IMR-90 (cell line): Measurements from ENCODE around the gene AATF. TPM values are rescaled to one million over a fixed set of nuclear protein-coding genes. Genes with fewer than 3 reads are reported as not detected.

Experiments used
- ATAC-seq: fragments of 200-7000 bp; cut with Tn5 transposase; 2 replicates; pipeline ENCODE4 v1.9.1; 2020; ENCODE audit warnings: low read depth, mild to moderate bottlenecking, moderate library complexity
- BruUV-seq: library from RNA; stranded (reverse); fragments of 400-500 nt; replicated peaks from 2 replicates; lab custom pipeline; 2021; lab: Mats Ljungman, UMichigan
- CTCF ChIA-PET: fragments of 300-600 bp; formaldehyde crosslinking; extraction: SDS; loops from one replicate; lab custom pipeline; 2021; ENCODE audit warnings: antibody characterized with exemption; lab: Yijun Ruan, JAX
- POLR2A ChIA-PET: fragments of 300-600 bp; sonication (Branson Sonifier 250); formaldehyde crosslinking; loops from one replicate; lab custom pipeline; 2022; ENCODE audit warnings: antibody characterized with exemption; ENCODE audit not compliant: unreplicated experiment; lab: Charles Lee
- DNase-seq: peaks from one replicate; pipeline ENCODE4 v3.0.0; 2013
- H2AFZ ChIP-seq: replicated peaks from 2 replicates; pipeline ENCODE3; 2013; ENCODE audit warnings: low read length, mild to moderate bottlenecking; ENCODE audit not compliant: poor library complexity
- H2AK5ac ChIP-seq: 2 replicates; pipeline ENCODE4 v1.6.1; 2013; ENCODE audit warnings: low read depth, low read length, inconsistent platforms
- H2AK9ac ChIP-seq: replicated peaks from 2 replicates; pipeline ENCODE3; 2013; ENCODE audit warnings: mild to moderate bottlenecking, low read depth, low read length, moderate library complexity; ENCODE audit not compliant: poor library complexity
- H2BK120ac ChIP-seq: 2 replicates; pipeline ENCODE4 v1.6.1; 2013; ENCODE audit warnings: low read depth, low read length, inconsistent platforms
- H2BK15ac ChIP-seq: 3 replicates; pipeline ENCODE4 v1.6.1; 2013; ENCODE audit warnings: low read depth, low read length, inconsistent platforms
- H2BK20ac ChIP-seq: 2 replicates; pipeline ENCODE4 v1.6.1; 2013; ENCODE audit warnings: low read depth, mild to moderate bottlenecking, inconsistent platforms, low read length, moderate library complexity
- H2BK5ac ChIP-seq: 2 replicates; pipeline ENCODE4 v1.6.1; 2013; ENCODE audit warnings: mild to moderate bottlenecking, low read depth, low read length, inconsistent platforms; ENCODE audit not compliant: poor library complexity, severe bottlenecking
- H3K14ac ChIP-seq: replicated peaks from 2 replicates; pipeline ENCODE4 v1.6.1; 2013; ENCODE audit warnings: low read depth, low read length, inconsistent platforms
- H3K18ac ChIP-seq: 2 replicates; pipeline ENCODE4 v1.6.1; 2013; ENCODE audit warnings: low read depth, low read length, control low read depth
- H3K23ac ChIP-seq: 2 replicates; pipeline ENCODE4 v1.6.1; 2013; ENCODE audit warnings: low read depth, low read length, inconsistent platforms
- H3K27ac ChIP-seq: 2 replicates; pipeline ENCODE4 v1.5.1; 2013; ENCODE audit warnings: mild to moderate bottlenecking, control low read depth, low read length; ENCODE audit not compliant: insufficient read depth
- H3K27me3 ChIP-seq: 2 replicates; pipeline ENCODE4 v1.6.1; 2013; ENCODE audit warnings: low read length; ENCODE audit not compliant: control insufficient read depth, insufficient read depth
- H3K36me3 ChIP-seq: 2 replicates; pipeline ENCODE4 v1.6.1; 2013; ENCODE audit warnings: low read length, mixed read lengths; ENCODE audit not compliant: control insufficient read depth, insufficient read depth
- H3K4ac ChIP-seq: 2 replicates; pipeline ENCODE4 v1.6.1; 2013; ENCODE audit warnings: low read depth, low read length, inconsistent platforms
- H3K4me1 ChIP-seq: 2 replicates; pipeline ENCODE4 v1.6.1; 2013; ENCODE audit warnings: low read length, mixed read lengths; ENCODE audit not compliant: control insufficient read depth, insufficient read depth
- H3K4me2 ChIP-seq: 2 replicates; pipeline ENCODE4 v1.6.1; 2013; ENCODE audit warnings: low read depth, mild to moderate bottlenecking, control low read depth, low read length, moderate library complexity
- H3K4me3 ChIP-seq: 2 replicates; pipeline ENCODE4 v1.5.1; 2013; ENCODE audit warnings: low read depth, mild to moderate bottlenecking, control low read depth, low read length, moderate library complexity; ENCODE audit not compliant: insufficient read depth
- H3K56ac ChIP-seq: 2 replicates; pipeline ENCODE4 v1.6.1; 2013; ENCODE audit warnings: low read length, inconsistent platforms; ENCODE audit not compliant: insufficient read depth; ENCODE audit errors: extremely low read depth
- H3K79me1 ChIP-seq, 2 experiments: 2 replicates each; pipeline ENCODE4 v1.6.1; 2013; ENCODE audit warnings: low read length in 2 of 2, inconsistent platforms in 1 of 2, low read depth in 1 of 2
- H3K9ac ChIP-seq: 2 replicates; pipeline ENCODE4 v1.6.1; 2013; ENCODE audit warnings: low read depth, low read length, control low read depth
- H3K9me1 ChIP-seq: 2 replicates; pipeline ENCODE4 v1.6.1; 2013; ENCODE audit warnings: low read length, inconsistent platforms; ENCODE audit not compliant: insufficient read depth
- H3K9me3 ChIP-seq: 2 replicates; pipeline ENCODE4 v1.6.1; 2013; ENCODE audit warnings: low read length; ENCODE audit not compliant: control insufficient read depth, insufficient read depth
- H4K20me1 ChIP-seq: 2 replicates; pipeline ENCODE4 v1.6.1; 2013; ENCODE audit warnings: low read length, inconsistent platforms; ENCODE audit not compliant: insufficient read depth
- H4K5ac ChIP-seq: 2 replicates; pipeline ENCODE4 v1.6.1; 2013; ENCODE audit warnings: mild to moderate bottlenecking, low read depth, low read length, control low read depth
- H4K8ac ChIP-seq, 2 experiments: 2 replicates each; pipeline ENCODE4 v1.6.1; 2013; ENCODE audit warnings: low read depth in 2 of 2, low read length in 2 of 2, control low read depth in 1 of 2, inconsistent platforms in 1 of 2
- H4K91ac ChIP-seq: 2 replicates; pipeline ENCODE4 v1.6.1; 2013; ENCODE audit warnings: low read depth, low read length, inconsistent platforms; ENCODE audit not compliant: insufficient read depth
- ELK1 ChIP-seq: fragments of 150-350 bp; IDR thresholded peaks from 2 replicates; pipeline ENCODE4 v1.6.1; 2016; ENCODE audit warnings: low read depth, mild to moderate bottlenecking, low read length, moderate library complexity, borderline replicate concordance
- MAZ ChIP-seq: IDR thresholded peaks from 2 replicates; pipeline ENCODE4 v1.6.1; 2012; ENCODE audit warnings: low read depth, mild to moderate bottlenecking, low read length, improper control_type of control experiment, moderate library complexity, borderline replicate concordance
- RAD21 ChIP-seq: IDR thresholded peaks from 2 replicates; pipeline ENCODE4 v1.6.1; 2012; ENCODE audit warnings: low read length, improper control_type of control experiment
- RFX5 ChIP-seq: IDR thresholded peaks from 2 replicates; pipeline ENCODE4 v1.8.0; 2012; ENCODE audit warnings: low read depth, mild to moderate bottlenecking, low read length, moderate library complexity
- USF2 ChIP-seq: fragments of 150-350 bp; IDR thresholded peaks from 2 replicates; pipeline ENCODE4 v1.6.1; 2017; ENCODE audit warnings: mild to moderate bottlenecking, antibody characterized with exemption, low read length, low read depth
- WGBS, 2 experiments: methylation state at CpG; one replicate each; pipeline versions ENCODE4 v1.1.5 to v1.1.7; 2013; ENCODE audit warnings: missing lambda C conversion rate in 2 of 2; ENCODE audit not compliant: insufficient read length in 1 of 2; ENCODE audit errors: extremely low coverage in 2 of 2; 5-methylcytosine and 5-hydroxymethylcytosine counted together
- dilution Hi-C: fragments of 300-500 bp; cut with HindIII; formaldehyde crosslinking; loops from one replicate; pipeline ENCODE4 v1.14.3; 2018; ENCODE audit warnings: low sequenced_read_pairs; ENCODE audit not compliant: unreplicated experiment
- in situ Hi-C: fragments of 300-500 bp; cut with MboI; formaldehyde crosslinking; loops from 3 replicates; pipeline ENCODE4 v1.14.3; 2019; ENCODE audit warnings: low sequenced_read_pairs, inconsistent platforms, mixed read lengths
- intact Hi-C: fragments of 100-400 bp; cut with micrococcal nuclease; formaldehyde crosslinking; loops from 2 replicates; pipeline ENCODE4 v1.10.0; 2022
- polyA plus RNA-seq, 3 experiments: library from polyadenylated mRNA; depleted of rRNA; stranded (reverse); fragments of >200 nt; gene quantifications; 2 replicates each; pipeline ENCODE4 v1.2.3, GENCODE V29; 2012; ENCODE audit warnings: low replicate concordance in 1 of 3
- total RNA-seq: library from RNA; depleted of rRNA; stranded (reverse); fragments of >200 nt; gene quantifications from 2 replicates; pipeline ENCODE4 v1.2.3, GENCODE V29; 2012

Gene AATF
- total and polyA plus RNA-seq, 2 of the 4 experiments (the other 2 are of a cell fraction), result 21.0 to 34.8 TPM

GRCh38 chr17:37045351-37045922, 96.7 kb downstream of the AATF start:
- H3K9me1 ChIP-seq, result 0 out of 2 replicates have a peak, but pooled peaks cover 3% of the 10 kb centered on the region
- no peak overlapping the region for H3K27ac ChIP-seq
- no peak overlapping the region for H4K91ac ChIP-seq
- H2BK20ac ChIP-seq, result no peak overlapping the region
- H3K9ac ChIP-seq, result no peak overlapping the region
- peaks cover 4% of the 10 kb centered on the region; the same call in 1 of the 2 replicates for H3K36me3 ChIP-seq
- ChIA-PET POLR2A (no interaction called here), CTCF (interaction anchor here (0.7 kb wide), 1 partner anchor 416 kb away, joined by 3 read pairs; no protein-coding TSS in a partner anchor)
- no peak overlapping the region for H3K4me2 ChIP-seq
- H3K4ac ChIP-seq, result no peak overlapping the region
- in situ Hi-C loops (loop anchor here (5.0 kb wide), 1 partner anchor 413 kb away; no protein-coding TSS in a partner anchor), intact Hi-C loops (loop anchor here (5.0 kb wide), 1 partner anchor 98 kb away; the partner anchor contains the start of gene AATF), dilution Hi-C loops (no loop called here)
- TF ChIP-seq RAD21, result no peak
- TF ChIP-seq MAZ, result no peak
- TF ChIP-seq RFX5, result no peak
- no peak for TF ChIP-seq ELK1
- TF ChIP-seq USF2, result no peak
- H3K4me3 ChIP-seq, result no peak overlapping the region
- H3K56ac ChIP-seq, result no peak overlapping the region
- no peak overlapping the region for H2BK15ac ChIP-seq
- H2AFZ ChIP-seq, result no peak overlapping the region
- H4K5ac ChIP-seq, result no peak overlapping the region
- no peaks in the 10 kb centered on the region for H3K9me3 ChIP-seq
- H2AK9ac ChIP-seq, result no peak overlapping the region
- peaks cover 2% of the 10 kb centered on the region for H3K4me1 ChIP-seq
- peaks cover 3% of the 10 kb centered on the region; the same call in 1 of the 2 replicates for H4K20me1 ChIP-seq
- H3K14ac ChIP-seq, result no peak overlapping the region
- no peak overlapping the region for H4K8ac ChIP-seq
- peaks cover 0 to 4% of the 10 kb centered on the region in 2 experiments; a peak in 2 of 4 replicates for H3K79me1 ChIP-seq
- H3K27me3 ChIP-seq, result no peaks in the 10 kb centered on the region
- H3K23ac ChIP-seq, result no peak overlapping the region
- BruUV-seq, result no TSS peak
- no peak for ATAC-seq
- H2AK5ac ChIP-seq, result no peak overlapping the region
- no peak overlapping the region for H3K18ac ChIP-seq
- 60% methylated on average over 1 of the region's 7 CpGs; no CpG with 5 or more reads in 1 of the 2 experiments for WGBS, 2 experiments
- H2BK120ac ChIP-seq, result no peak overlapping the region
- no peak overlapping the region for H2BK5ac ChIP-seq
- no peak for DNase-seq
